NCI-H345 treated with DMSO at 0.1 percent for 48 hours (cell line): ENCODE results near the gene HMGA1.

Experiments used
- DNase-seq: peaks from one replicate; lab custom pipeline; 2025; ENCODE audit not compliant: unreplicated experiment; lab: John Stamatoyannopoulos, UW

Gene HMGA1

DNA sequence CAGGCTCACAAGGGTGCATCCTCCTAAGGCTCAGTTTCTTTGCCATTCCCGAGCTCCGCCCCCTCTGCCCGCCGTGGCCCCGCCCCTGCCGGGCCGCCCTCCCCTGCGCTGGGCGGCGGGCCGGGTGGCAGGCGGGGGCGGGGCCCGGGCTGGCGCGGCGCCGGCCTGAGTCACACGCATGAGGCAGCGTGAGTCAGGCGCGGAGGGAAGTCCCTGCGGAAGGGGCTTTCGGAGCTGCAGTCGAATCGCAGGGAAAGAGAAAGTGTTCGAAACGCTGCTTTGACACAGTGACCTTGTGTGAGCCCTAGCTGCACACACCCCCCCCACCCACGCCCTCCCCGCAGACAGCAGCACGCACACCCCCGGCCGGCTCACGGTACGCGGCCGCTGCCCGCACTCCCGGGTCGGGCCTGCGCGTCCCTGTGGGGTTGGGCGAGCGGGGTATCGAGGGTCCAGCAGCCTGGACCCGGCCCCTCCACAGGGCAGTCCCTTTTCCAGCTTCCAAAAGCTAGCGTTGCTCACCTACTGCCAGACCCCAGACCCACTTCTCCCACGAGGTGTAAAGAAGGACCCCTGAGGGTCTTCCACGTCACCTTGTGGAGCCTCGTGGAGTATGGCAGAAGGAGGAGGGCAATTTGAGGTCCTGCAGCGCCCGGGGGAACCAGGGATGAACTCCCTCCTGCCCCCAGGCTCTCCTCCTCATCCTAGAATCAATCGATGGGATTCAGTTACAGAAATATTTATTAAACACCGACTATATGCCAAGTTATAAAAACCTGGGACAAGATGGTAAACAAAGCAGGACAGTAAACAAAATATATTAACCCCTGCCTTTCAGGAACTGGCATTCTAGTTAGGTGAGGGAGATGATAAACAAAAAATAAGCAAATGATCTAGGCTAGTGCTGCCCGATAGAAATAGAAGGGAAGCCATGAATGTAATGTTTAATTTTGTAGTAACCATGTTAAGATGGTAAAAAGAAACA is 12.4 kb upstream of the HMGA1 start:
- DNase-seq, result peak; percentile 57

DNA sequence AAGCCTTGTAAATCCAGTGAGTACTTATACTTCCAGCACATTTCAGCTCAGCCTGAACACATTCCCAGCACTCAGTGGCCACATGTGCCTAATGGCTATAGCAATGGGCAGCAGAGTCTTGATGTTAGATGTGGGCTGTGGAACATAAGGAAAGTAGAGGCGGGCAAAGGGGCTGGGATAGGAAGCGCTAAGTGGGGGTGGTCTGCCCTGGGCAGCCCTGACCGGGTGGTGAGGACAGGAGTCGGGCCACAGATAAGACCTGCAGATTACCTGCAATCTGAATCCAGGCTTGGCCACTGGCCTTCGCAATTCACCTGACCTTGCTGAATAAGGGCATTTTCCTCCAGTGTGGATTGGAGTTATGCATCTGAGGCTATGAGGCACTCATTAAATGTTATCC is 11.1 kb upstream of the HMGA1 start:
- DNase-seq, result no peak

DNA sequence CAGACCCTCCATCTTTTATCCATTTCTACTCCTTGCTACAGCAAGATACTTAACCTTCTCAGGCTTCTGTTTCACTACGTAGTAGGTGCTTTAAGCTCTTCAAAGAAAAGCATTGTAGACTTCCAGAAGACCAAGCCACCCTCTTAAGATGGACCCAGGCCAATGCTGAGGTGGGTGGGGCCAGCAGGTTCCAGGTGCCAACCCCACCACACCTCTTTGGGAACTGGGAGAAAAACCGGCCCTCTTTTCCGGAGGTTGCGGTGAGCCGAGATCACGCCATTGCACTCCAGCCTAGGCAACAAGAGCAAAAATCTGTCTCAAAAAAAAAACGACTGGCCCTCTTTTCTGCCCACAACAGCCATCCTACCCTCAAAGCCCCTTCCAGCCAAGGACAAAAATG is 10.6 kb upstream of the HMGA1 start:
- DNase-seq, result no peak

GRCh38 chr6:34226731-34227586 is 9.7 kb upstream of the HMGA1 start:
- DNase-seq, result no peak

- DNase-seq, result no peak
Measured at GRCh38 chr6:34227761-34228421, 8.8 kb upstream of the HMGA1 start.

GRCh38 chr6:34229877-34230276 is 6.8 kb upstream of the HMGA1 start:
- DNase-seq, result no peak

DNA sequence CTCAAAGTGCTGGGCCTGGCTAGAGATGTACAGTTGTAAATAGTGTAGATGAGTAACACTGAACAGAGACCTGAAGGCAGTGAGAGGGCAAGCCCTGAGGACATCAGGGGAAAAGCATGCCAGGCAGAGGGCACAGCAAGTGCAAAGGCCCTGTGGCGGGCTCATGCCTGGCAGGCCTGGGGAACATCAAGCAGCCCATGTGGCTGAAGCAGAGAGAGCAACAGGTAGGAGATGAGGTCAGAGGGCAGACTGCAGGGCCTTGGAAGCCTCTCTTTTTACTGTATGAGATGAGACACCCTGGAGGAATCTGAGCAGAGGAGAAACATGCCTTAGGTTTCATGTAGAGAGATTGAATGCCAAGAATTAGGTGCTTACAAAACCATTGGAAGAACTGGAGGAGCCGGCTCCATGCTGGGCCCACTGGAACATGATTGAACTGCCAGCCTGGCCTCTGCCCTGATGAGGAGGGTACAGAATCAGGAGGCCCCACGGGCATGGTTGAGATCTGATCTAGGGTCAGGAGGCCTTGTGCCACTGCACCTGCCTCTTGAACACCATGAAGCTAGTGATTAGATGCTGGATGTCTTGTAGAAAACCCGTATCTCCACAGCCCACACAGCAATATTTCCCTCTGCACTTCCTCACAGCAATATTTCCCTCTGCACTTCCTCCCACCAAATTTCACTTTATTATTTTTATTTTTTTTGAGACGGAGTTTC is 5.9 kb upstream of the HMGA1 start:
- DNase-seq, result no peak

- DNase-seq, result no peak
Measured at GRCh38 chr6:34231566-34232336, 4.9 kb upstream of the HMGA1 start.

DNA sequence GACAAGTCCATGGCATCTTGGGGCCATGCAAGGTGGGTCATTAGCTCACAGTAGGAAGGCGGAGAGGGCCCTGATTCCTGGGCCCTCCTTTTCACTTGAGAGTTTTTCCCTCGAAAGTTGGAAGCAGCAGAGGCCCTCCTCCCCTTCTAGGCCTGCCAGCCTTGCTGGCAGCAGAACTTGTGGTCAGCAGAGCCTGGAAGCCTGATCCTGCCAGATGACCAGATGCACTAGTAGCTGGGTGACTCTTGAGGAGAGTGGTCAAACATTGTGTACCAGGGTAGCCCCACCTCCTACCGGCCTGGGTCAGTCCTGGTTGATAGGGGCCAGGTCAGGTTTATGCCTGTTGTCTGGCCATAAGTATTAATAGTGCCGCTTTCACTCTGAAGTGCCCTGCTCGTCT is 3.8 kb upstream of the HMGA1 start:
- no peak for DNase-seq

GRCh38 chr6:34233867-34234266 is 2.8 kb upstream of the HMGA1 start:
- DNase-seq, result no peak

GRCh38 chr6:34234667-34235306 is 1.9 kb upstream of the HMGA1 start:
- DNase-seq, result no peak

- DNase-seq, result no peak
Measured at GRCh38 chr6:34235307-34236130, 1.2 kb upstream of the HMGA1 start.

GRCh38 chr6:34236131-34236442 is 586 bp upstream of the HMGA1 start:
- DNase-seq, result no peak

GRCh38 chr6:34237316-34237721 is 646 bp downstream of the HMGA1 start:
- no peak for DNase-seq

GRCh38 chr6:34237722-34238584 is 1.3 kb downstream of the HMGA1 start:
- DNase-seq, result no peak

- no peak for DNase-seq
Measured at GRCh38 chr6:34238585-34239499, 2.2 kb downstream of the HMGA1 start.

DNA sequence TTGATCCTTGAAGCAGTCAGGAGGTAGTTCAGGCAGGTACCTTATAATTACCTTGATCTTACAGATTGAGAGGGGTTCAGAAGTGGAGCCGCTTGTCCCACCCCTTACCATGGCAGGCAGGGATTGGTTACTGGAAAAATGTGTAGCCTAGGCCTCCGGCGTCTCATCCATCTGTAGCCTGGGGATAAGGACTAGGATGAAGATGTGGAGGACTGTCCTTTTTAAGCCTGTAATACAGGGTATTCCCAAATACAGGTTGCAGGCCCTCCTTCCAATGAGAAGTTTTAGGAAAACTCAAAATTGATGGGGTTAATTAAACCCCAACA is 2.8 kb downstream of the HMGA1 start:
- no peak for DNase-seq
